ENCODE measurements around the gene HK2.
A peak's percentile ranks its signal among the peaks of the same experiment; 100 is the strongest.
"Not testable (repeated sequence)": the region's sequence is repeated elsewhere in the genome, so short reads cannot be mapped to it uniquely, and the experiment has no call there.

Gene HK2

DNA sequence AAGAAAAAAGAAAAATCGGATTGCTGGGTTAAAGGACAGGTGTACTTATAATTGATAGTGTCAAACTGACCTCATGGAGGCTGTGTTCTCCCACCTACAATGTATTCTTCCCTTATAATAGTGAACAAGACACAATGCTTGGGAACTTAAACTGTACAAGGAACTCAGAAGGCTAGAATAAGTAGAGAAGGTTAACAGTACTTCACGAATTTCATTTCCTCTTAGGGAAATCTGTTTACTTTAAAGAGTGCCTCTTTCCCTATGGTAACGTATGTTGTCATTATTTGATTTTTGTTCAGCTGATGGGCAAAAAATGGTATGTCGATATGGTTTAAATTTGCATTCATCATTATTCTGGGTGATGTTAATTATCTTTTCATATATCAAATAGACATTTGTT is 9.2 kb upstream of the HK2 start:
- ATAC-seq (no peak), DNase-seq (ENCODE audit: low spot score in 2 of 2) (no peak)
- Mint-ChIP-seq H3K27ac (no peak overlapping the region), H3K4me1 (no peaks in the 10 kb centered on the region), H3K36me3 (no peaks in the 10 kb centered on the region), H3K9me3 (no peaks in the 10 kb centered on the region), H3K4me3 (no peak overlapping the region)

DNA sequence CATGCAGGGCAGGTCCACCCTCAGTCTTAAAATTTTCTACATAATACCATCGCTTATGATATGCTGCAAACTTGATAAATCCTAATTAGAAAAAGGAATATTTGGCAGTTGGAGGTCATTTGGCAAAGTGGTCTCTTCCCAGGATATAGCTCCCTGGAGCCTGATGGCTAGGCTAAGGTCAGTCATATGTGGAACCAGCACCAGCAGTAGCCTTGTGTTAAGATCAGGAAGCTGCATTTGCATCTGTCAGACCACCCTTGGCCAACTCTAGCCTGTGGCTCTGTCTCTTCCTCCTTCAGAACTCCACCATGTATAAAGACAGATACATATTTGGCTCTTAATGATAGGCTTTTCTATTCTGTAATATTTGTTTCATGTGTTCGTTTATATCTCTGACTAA is 5.4 kb upstream of the HK2 start:
- no peak for ATAC-seq
- DNase-seq (ENCODE audit: low spot score in 2 of 2), result no peak
- Mint-ChIP-seq H3K9me3 (no peaks in the 10 kb centered on the region), H3K4me3 (no peak overlapping the region), H3K27ac (no peak overlapping the region), H3K4me1 (peaks cover 21% of the 10 kb centered on the region), H3K36me3 (no peaks in the 10 kb centered on the region)

DNA sequence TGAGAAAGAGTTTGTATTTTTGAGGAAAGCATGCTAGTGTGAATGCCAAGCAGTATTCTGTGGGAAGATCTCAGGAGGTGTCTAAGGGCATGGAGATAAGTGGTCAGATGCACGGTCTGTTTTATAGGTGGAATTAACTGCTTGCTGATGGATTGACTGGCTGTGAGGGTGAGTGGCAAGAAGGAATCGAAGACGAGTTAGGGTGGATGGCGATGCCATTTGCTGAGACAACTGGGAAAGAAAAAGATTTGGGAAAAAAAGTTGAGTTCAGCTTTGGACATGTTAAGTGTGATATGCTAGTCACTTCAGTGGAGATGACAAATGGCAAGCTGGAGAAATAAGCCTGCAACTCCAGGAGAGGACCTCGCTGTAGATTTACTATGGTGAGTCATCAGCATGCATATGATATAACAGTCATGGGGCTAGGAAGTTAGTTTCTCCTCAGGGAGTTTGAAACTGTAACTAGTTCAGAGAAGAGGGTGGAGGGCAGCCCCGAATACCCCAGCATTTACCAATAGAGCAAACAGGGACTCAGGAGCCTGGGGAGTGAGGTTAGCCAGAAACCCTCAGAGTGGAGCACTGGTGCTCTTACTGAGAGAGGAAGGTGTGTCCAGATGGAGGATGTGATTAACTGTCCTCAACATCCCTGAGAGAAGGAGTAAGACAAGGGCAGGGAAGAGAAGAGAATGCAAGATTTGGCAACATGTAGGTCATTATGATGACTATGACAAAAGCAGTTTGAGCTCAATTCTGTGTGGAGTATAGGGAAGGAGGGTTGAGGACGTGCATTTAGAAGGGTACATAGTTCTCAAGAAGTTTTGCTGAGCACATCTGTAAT is 2.0 kb upstream of the HK2 start:
- H3K4me1 Mint-ChIP-seq, result peaks cover 40% of the 10 kb centered on the region
- ATAC-seq, result no peak
- peak overlapping the region; percentile 7 for H3K4me3 Mint-ChIP-seq
- H3K27ac Mint-ChIP-seq, result peak overlapping the region; percentile 5
- H3K9me3 Mint-ChIP-seq, result no peaks in the 10 kb centered on the region
- no peak for DNase-seq (ENCODE audit: low spot score in 2 of 2)
- peaks cover 17% of the 10 kb centered on the region for H3K36me3 Mint-ChIP-seq

DNA sequence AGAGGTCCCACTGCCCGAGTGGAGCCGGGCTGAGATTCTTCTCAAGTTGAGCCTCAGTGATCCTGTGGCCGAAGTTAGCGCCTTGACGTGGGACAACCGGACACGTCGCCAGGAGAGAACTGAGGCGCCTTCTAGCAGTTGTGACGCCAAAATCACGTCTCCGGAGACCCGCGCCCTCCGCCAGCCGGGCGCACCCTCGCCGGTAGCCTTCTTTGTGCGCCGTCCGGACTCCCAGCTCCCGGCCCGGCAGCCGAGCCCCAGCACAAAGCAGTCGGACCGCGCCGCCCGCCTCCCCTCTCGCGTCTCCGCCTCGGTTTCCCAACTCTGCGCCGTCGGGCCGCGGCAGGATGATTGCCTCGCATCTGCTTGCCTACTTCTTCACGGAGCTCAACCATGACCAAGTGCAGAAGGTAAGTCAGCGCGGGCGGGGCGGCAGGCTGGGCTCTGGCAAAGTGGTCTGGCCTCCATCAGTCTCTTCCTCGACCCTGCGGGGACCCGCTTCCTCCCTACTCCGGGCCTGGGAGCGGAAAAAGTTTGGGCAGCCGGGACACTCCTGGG is 386 bp downstream of the HK2 start:
- Mint-ChIP-seq H3K27ac (peak overlapping the region; percentile 75), H3K4me3 (peak overlapping the region; percentile 77), H3K36me3 (peaks cover 35% of the 10 kb centered on the region), H3K4me1 (peaks cover 55% of the 10 kb centered on the region)
- ATAC-seq (peak; percentile 11), DNase-seq (ENCODE audit: low spot score in 2 of 2) (peak; percentile 20 to 83)
- H3K9me3 Mint-ChIP-seq, result not testable (repeated sequence)

DNA sequence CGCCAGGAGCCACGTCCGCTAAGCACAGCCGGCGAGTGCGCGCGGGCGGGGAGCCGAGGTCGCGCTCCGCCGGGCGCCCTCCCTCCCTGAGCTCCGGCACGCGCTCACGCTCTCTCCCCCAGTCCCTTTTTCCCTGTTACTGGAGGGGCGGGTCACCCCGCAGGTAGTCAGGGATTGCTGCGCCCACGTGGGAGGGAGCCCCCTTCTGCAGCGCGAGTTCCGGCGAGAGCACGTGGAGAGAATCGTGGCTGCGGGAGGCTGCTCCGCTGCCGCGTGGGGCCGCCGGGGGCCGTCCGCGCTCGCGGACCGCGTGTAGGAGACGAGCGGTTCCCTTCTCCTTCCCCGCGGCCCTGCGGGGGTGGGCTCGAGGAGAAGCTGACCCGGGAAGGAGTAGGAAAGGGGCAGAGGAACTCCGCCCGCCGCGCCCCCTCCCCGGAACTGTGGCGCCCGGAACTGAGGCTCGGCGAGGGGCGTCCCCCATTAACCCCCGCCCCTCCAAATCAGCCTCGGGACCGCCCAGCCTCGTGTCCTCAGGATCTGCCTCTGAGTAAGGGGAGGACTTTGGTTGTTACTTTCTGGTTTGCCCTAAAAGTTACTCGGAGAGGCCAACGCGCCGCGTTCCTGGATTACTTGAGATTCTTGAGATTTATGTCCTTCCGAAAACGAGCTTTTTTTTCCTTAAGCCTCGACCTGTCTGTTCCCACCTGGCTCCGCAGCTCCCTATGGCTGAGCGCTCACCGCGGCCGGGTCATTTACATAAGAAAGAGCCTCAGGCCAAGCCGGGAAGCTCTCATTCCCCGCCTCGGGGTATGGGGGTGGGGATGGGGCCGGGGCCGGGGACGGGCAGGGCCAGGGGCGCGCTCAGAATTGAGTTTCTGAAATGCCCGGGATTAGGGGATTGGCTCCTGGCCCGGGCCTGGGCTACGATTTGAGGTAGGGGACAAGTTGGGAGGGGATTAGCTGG is 1.1 kb downstream of the HK2 start:
- DNase-seq (ENCODE audit: low spot score in 2 of 2) (peak; percentile 43 to 79), ATAC-seq (peak; percentile 63)
- H3K36me3 Mint-ChIP-seq, result peaks cover 37% of the 10 kb centered on the region
- peak overlapping the region; percentile 75 for H3K27ac Mint-ChIP-seq
- peaks cover 55% of the 10 kb centered on the region for H3K4me1 Mint-ChIP-seq
- H3K4me3 Mint-ChIP-seq, result peak overlapping the region; percentile 77
- no peaks in the 10 kb centered on the region for H3K9me3 Mint-ChIP-seq

DNA sequence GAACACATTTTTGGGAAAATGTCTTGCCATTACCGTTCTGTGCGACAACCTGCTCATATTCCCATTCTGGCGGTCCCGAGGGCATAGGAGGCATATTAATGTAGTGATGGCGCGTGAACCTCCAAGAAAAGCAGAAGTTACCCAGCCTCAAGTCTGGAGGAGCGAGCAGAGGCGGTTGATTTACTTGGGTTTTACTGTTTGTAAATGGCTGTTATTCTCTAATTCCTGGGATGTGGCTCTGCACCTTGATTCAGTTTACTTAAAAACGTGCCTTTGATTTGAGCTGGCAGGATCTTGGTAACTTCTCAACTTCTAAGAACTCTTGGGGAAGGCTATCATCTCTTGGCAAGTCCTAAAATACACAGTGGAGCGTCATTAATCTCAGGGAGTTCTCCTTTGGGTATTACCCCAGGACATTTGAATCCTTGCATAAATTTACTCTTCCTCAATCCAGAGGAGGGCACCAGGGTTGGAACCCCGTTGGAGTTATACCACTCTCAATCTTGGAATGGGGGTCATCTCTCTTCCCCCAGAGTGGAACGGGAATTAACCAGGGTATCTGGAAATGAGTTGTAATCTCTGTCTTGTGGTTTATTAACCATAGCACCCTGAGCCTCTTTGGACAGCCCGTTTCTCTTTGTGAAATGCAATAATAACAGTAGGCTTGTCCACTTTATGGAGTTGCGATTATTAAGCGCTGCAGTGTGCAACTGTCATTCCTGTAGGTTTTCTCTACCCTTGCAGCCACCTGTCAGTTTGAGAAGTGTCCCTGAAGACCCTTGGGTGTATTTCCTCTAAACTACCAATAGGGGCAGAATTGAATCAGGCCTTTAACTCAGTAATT is 2.1 kb downstream of the HK2 start:
- Mint-ChIP-seq H3K27ac (no peak overlapping the region), H3K9me3 (no peaks in the 10 kb centered on the region), H3K4me1 (peaks cover 55% of the 10 kb centered on the region), H3K36me3 (peaks cover 46% of the 10 kb centered on the region), H3K4me3 (peak overlapping the region; percentile 77)
- ATAC-seq, result no peak
- no peak for DNase-seq (ENCODE audit: low spot score in 2 of 2)

DNA sequence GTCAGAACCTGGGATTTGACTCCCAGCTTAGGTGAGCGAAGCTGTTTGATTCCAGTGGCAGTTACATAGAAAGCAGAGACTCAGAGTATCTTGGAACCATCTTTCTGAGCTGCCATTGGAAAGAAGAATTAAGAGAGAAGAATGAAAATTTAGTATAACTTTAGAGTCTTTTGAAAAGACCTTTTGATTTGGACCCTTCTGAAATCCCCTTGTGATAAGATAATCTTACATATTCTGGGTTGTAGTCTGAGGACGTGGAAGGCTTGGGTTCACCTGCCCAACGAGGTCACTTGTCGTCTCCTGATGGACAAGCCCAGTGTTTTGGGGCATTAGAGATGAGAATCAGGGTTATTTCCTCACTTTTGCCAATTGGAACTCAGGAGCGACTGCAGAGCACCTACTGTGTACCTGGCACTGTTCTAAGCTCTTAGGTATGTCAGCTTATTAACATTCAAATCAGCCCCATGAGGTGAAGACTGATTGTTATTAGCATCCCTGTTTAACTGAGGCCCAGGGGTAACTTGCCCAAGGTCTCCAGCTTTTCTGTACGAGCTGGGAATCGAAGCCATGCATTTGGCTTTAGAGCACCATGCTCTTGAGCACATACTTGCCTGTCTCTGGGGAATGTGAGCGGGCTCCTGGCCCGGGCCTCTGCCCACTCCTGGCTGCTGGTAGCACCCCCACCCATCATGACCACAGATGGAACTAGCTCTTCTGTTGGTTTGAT is 2.9 kb downstream of the HK2 start:
- ATAC-seq (no peak), DNase-seq (ENCODE audit: low spot score in 2 of 2) (no peak)
- peaks cover 56% of the 10 kb centered on the region for H3K4me1 Mint-ChIP-seq
- peak overlapping the region; percentile 3 for H3K27ac Mint-ChIP-seq
- H3K4me3 Mint-ChIP-seq, result peak overlapping the region; percentile 77
- H3K36me3 Mint-ChIP-seq, result peaks cover 52% of the 10 kb centered on the region
- no peaks in the 10 kb centered on the region for H3K9me3 Mint-ChIP-seq

DNA sequence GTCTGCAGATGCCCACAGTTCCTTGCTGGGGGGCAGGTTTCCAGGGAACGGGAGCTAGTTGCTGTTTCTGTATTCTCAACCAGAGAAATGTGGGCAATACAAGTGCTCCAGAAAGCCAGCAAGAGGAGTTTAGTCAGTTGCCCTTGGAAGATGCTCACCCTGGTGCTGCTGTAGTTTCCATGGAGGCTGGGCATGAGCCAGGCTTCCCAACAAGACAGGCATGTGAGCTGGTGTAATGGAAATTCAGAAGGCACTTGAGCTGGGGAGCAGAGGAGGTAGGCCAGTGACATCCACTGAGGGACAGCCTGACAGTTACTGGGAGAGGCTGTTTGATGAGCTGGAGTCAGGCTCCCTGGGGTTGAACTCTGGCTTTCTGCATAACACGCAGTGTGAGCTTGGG is 7.7 kb downstream of the HK2 start:
- Mint-ChIP-seq H3K27ac (no peak overlapping the region), H3K4me3 (no peak overlapping the region), H3K4me1 (peaks cover 66% of the 10 kb centered on the region), H3K9me3 (no peaks in the 10 kb centered on the region), H3K36me3 (peaks cover 72% of the 10 kb centered on the region)
- DNase-seq (ENCODE audit: low spot score in 2 of 2) (no peak), ATAC-seq (no peak)

DNA sequence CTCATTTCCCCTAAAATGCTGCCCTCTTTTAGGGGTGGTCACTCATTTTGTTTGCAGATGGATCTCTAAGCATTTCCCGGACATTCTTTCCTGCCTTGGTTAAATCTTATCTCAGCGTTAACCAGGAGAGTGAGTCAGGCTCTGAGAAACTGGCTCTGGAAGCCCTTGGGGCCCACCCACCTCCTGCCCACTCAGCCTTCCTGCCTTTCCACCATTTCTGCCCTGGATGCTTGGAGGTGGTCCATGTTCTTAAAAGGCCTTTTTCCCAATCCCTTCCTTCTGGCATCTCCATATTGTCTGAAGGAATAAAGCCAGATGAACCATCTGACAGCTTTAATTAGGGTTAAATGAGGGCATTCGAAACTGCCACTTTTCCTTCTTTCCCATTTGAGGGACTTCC is 9.5 kb downstream of the HK2 start:
- Mint-ChIP-seq H3K4me1 (peaks cover 49% of the 10 kb centered on the region), H3K27ac (peak overlapping the region; percentile 74), H3K4me3 (peak overlapping the region; percentile 56), H3K9me3 (no peaks in the 10 kb centered on the region), H3K36me3 (peaks cover 55% of the 10 kb centered on the region)
- no peak for ATAC-seq
- DNase-seq (ENCODE audit: low spot score in 2 of 2), result no peak

DNA sequence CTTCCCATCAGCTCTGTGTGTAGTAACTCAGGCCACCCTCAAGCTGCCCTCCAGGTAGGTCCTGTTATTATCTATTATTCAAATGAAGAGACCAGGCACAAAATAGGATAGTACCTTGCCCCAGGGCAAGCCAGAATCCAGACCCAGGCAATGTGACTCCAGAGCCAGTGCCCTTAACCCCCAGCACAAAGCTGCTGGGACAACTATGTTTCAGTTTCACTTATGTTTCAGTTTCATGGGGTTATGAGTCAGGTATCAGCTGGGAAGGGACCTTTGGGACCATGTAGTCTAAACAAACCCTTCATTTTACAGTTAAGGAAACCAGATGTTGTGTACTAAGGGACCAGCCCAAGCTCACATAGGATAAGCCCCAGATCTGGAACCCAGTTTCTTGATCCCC is 10.0 kb downstream of the HK2 start:
- H3K4me1 Mint-ChIP-seq, result peaks cover 53% of the 10 kb centered on the region
- DNase-seq (ENCODE audit: low spot score in 2 of 2) (no peak), ATAC-seq (peak; percentile 90)
- H3K27ac Mint-ChIP-seq, result peak overlapping the region; percentile 74
- peaks cover 52% of the 10 kb centered on the region for H3K36me3 Mint-ChIP-seq
- no peaks in the 10 kb centered on the region for H3K9me3 Mint-ChIP-seq
- peak overlapping the region; percentile 56 for H3K4me3 Mint-ChIP-seq

DNA sequence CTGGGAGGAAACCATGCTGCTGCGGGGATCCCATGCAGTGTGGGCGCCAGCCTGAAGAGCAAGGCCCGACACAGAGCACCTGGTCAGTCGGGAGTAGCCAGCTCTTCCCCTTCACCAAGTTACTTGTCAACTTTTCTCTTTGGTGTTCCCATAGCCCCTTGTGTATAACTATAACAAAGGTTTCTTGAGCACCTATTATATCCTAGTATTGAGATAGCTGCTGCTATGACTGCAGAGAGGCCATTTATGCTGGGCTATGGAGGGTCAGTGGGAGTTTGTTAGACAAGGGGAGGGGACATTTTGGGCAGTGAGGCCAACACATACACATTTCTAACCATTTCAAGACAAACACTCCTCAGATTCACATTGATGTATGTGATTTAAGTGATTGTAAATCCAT is 10.8 kb downstream of the HK2 start:
- no peak overlapping the region for H3K4me3 Mint-ChIP-seq
- H3K36me3 Mint-ChIP-seq, result peaks cover 51% of the 10 kb centered on the region
- peaks cover 62% of the 10 kb centered on the region for H3K4me1 Mint-ChIP-seq
- H3K9me3 Mint-ChIP-seq, result no peaks in the 10 kb centered on the region
- no peak for DNase-seq (ENCODE audit: low spot score in 2 of 2)
- no peak overlapping the region for H3K27ac Mint-ChIP-seq
- no peak for ATAC-seq

DNA sequence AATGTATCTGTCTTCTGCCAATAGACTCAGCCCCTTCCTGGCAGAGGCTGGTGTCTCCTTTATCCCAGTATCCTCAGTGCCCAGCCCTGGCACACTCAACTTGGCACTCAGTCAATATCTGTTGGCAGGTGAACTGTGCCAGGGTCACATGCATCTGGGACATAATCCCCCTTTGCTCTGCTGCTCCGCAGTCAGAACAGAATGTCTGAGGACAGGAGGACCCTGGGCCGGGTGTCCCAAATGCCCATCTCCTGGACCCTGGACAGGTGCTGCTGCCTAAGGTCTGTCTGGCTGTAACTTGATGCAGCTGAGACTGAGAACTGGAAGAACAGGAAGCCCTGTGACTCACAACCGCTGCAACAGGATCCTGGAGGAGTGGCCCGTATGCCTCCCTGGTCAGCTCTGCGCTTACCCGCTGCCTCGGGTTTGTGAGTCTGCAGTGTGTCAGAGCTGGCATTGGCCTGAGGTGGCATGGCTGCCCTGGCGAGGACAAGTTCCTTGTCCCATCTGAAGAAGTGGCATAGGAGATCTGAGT is 11.4 kb downstream of the HK2 start:
- H3K36me3 Mint-ChIP-seq, result peaks cover 48% of the 10 kb centered on the region
- H3K9me3 Mint-ChIP-seq, result no peaks in the 10 kb centered on the region
- H3K4me3 Mint-ChIP-seq, result no peak overlapping the region
- H3K4me1 Mint-ChIP-seq, result peaks cover 67% of the 10 kb centered on the region
- DNase-seq (ENCODE audit: low spot score in 2 of 2) (no peak), ATAC-seq (peak; percentile 60)
- peak overlapping the region; percentile 34 for H3K27ac Mint-ChIP-seq

DNA sequence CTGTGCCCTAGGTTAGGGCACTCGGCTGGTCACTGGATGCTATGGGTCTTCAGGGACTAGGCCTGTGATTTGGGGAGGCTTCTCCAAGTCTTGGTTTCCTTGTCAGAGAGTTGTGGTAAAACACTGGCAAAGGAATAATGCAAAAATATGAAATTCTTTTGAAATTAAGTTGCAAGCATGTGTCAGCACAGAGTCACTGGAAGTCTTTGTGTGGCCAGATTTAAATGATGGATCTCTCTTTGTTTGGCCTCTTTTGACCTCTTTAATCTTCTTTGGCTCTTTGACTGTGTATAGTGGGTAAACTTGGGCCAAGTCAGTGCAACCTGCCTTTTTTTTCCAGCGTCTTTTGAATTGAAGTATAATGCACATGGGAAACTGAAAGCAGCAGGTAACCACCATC is 12.1 kb downstream of the HK2 start:
- Mint-ChIP-seq H3K27ac (no peak overlapping the region), H3K9me3 (no peaks in the 10 kb centered on the region), H3K4me1 (peaks cover 74% of the 10 kb centered on the region), H3K36me3 (peaks cover 44% of the 10 kb centered on the region), H3K4me3 (no peak overlapping the region)
- DNase-seq (ENCODE audit: low spot score in 2 of 2) (no peak), ATAC-seq (no peak)

DNA sequence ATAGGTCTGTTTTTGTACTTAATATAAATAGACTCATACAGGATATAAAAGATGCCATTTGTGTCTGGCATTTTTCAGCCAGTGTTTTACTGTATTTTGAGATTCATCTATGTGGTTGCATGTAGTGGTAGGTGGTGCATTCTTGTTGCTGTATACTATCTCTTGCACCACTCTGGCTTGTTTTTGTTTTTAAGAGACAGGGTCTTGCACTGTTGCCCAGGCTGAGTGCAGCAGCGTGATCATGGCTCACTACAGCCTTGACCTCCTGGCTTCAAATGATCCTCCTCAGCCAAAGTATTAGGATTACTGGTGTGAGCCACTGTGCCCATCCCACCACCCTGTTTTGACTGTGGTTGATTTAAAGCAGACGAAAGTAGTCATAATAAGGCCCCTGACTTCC is 12.6 kb downstream of the HK2 start:
- H3K9me3 Mint-ChIP-seq, result no peaks in the 10 kb centered on the region
- H3K4me3 Mint-ChIP-seq, result no peak overlapping the region

More for the DNA sequence above, 12.6 kb downstream of the HK2 start:
- ATAC-seq (no peak), DNase-seq (ENCODE audit: low spot score in 2 of 2) (no peak)
- peaks cover 72% of the 10 kb centered on the region for H3K4me1 Mint-ChIP-seq
- peaks cover 42% of the 10 kb centered on the region for H3K36me3 Mint-ChIP-seq
- H3K27ac Mint-ChIP-seq, result no peak overlapping the region
